Neural cell (in vitro differentiated cells): ENCODE results near the gene SRRM5. TPM values are rescaled to one million over a fixed set of nuclear protein-coding genes. Genes with fewer than 3 reads are reported as not detected.
A peak's percentile ranks its signal among the peaks of the same experiment; 100 is the strongest.
"Not testable (repeated sequence)": the region's sequence is repeated elsewhere in the genome, so short reads cannot be mapped to it uniquely, and the experiment has no call there.

Source experiments
- H2AFZ ChIP-seq: fragments of 200-600, 300-800 bp; sonication (generic), shearing (Covaris generic); 2 replicates; pipeline ENCODE4 v1.6.0; 2014; ENCODE audit warnings: low read depth, mild to moderate bottlenecking, antibody characterized with exemption, low read length, moderate library complexity
- H3F3A ChIP-seq: fragments of 200-600 bp; shearing (Covaris generic); 2 replicates; pipeline ENCODE4 v1.6.1; 2016; ENCODE audit warnings: mild to moderate bottlenecking, moderate library complexity, mixed read lengths, antibody characterized with exemption, low read length; ENCODE audit not compliant: insufficient read depth, poor library complexity, severe bottlenecking
- H3K27ac ChIP-seq: fragments of 200-600, 300-800 bp; sonication (generic), shearing (Covaris generic); 2 replicates; pipeline ENCODE4 v1.5.1; 2014; ENCODE audit warnings: mild to moderate bottlenecking, low read length, moderate library complexity
- H3K27me3 ChIP-seq: fragments of 300-800, 200-600 bp; sonication (generic), shearing (Covaris generic); 2 replicates; pipeline ENCODE4 v1.6.0; 2014; ENCODE audit warnings: mild to moderate bottlenecking, low read depth, low read length, moderate library complexity; ENCODE audit not compliant: insufficient read depth
- H3K36me3 ChIP-seq: fragments of 300-800, 200-600 bp; sonication (generic), shearing (Covaris generic); 2 replicates; pipeline ENCODE4 v1.5.1; 2014; ENCODE audit warnings: mild to moderate bottlenecking, antibody characterized with exemption, low read length, moderate library complexity; ENCODE audit not compliant: insufficient read depth
- H3K4me2 ChIP-seq: fragments of 300-800, 200-600 bp; sonication (generic), shearing (Covaris generic); 2 replicates; pipeline ENCODE4 v1.6.0; 2014; ENCODE audit warnings: mild to moderate bottlenecking, low read length
- H3K4me3 ChIP-seq: fragments of 300-800, 200-600 bp; sonication (generic), shearing (Covaris generic); 2 replicates; pipeline ENCODE4 v1.5.1; 2014; ENCODE audit warnings: mild to moderate bottlenecking, low read length, moderate library complexity
- H3K79me2 ChIP-seq: fragments of 200-600 bp; shearing (Covaris generic); replicated peaks from 2 replicates; pipeline ENCODE4 v1.6.0; 2014; ENCODE audit warnings: mild to moderate bottlenecking, low read length, moderate library complexity; ENCODE audit not compliant: insufficient read depth
- H3K9ac ChIP-seq: fragments of 300-800, 200-600 bp; sonication (generic), shearing (Covaris generic); 2 replicates; pipeline ENCODE4 v1.6.1; 2016; ENCODE audit warnings: mild to moderate bottlenecking, low read length, mixed read lengths
- H3K9me2 ChIP-seq: fragments of 200-600 bp; shearing (Covaris generic); 2 replicates; pipeline ENCODE4 v1.6.1; 2016; ENCODE audit warnings: mild to moderate bottlenecking, low read length, mixed read lengths; ENCODE audit not compliant: insufficient read depth
- H3K9me3 ChIP-seq: fragments of 200-600, 300-800 bp; sonication (generic), shearing (Covaris generic); 2 replicates; pipeline ENCODE4 v1.6.1; 2016; ENCODE audit warnings: mild to moderate bottlenecking, mixed run types, low read length, moderate library complexity, mixed read lengths
- H4K20me1 ChIP-seq: fragments of 200-600 bp; shearing (Covaris generic); 2 replicates; pipeline ENCODE4 v1.6.1; 2016; ENCODE audit warnings: mild to moderate bottlenecking, mixed run types; ENCODE audit not compliant: insufficient read depth
- POLR2AphosphoS5 ChIP-seq: IDR thresholded peaks from 2 replicates; pipeline ENCODE4 v1.6.1; 2012
- polyA plus RNA-seq: library from polyadenylated mRNA; depleted of rRNA; stranded (reverse); fragments of >200 nt; gene quantifications from 2 replicates; pipeline ENCODE4 v1.2.3, GENCODE V29; 2014
- TF ChIP-seq, protein P1 (sequence below): IDR thresholded peaks from 2 replicates; pipeline ENCODE4 v1.6.1; 2012; ENCODE audit warnings: borderline replicate concordance
- TF ChIP-seq, protein P2 (sequence below): fragments of 450-650 bp; IDR thresholded peaks from 2 replicates; pipeline ENCODE4 v1.5.1; 2014; ENCODE audit warnings: antibody characterized with exemption, mild to moderate bottlenecking, moderate library complexity; ENCODE audit not compliant: poor library complexity, severe bottlenecking

SRRM5 gene
- polyA plus RNA-seq, 1 donor from 2014 or later: not detected

DNA sequence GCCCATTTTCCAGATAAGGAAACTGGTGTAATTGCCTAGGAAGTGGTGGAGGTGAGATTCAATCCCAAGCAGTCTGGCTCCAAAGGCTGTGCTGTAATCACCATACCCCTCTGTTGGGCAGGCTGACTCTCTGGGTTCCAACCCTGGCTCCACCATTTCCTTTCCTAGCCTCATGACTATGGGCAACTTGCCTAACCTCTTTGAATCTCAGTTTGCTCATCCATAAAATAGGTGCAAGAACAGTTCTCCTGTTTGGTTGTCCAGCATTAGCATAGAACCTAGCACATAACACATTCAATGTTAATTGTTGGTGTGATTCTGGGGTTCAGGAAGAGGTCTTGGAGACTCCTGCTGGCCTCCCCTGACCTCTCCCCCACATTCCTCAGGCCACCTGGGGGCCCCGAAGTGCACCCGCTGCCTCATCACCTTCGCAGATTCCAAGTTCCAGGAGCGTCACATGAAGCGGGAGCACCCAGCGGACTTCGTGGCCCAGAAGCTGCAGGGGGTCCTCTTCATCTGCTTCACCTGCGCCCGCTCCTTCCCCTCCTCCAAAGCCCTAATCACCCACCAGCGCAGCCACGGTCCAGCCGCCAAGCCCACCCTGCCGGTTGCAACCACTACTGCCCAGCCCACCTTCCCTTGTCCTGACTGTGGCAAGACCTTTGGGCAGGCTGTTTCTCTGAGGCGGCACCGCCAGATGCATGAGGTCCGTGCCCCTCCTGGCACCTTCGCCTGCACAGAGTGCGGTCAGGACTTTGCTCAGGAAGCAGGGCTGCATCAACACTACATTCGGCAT lies 13.2 kb upstream of the SRRM5 start:
- no peaks in the 10 kb centered on the region for H3F3A ChIP-seq
- H3K27ac ChIP-seq: no peak overlapping the region
- H3K27me3 ChIP-seq: no peaks in the 10 kb centered on the region
- H4K20me1 ChIP-seq: peaks cover 4% of the 10 kb centered on the region
- H3K9me2 ChIP-seq: no peaks in the 10 kb centered on the region
- no peak overlapping the region for H3K9ac ChIP-seq
- H3K4me3 ChIP-seq: peak overlapping the region; percentile 99
- TF ChIP-seq, protein P1, sequence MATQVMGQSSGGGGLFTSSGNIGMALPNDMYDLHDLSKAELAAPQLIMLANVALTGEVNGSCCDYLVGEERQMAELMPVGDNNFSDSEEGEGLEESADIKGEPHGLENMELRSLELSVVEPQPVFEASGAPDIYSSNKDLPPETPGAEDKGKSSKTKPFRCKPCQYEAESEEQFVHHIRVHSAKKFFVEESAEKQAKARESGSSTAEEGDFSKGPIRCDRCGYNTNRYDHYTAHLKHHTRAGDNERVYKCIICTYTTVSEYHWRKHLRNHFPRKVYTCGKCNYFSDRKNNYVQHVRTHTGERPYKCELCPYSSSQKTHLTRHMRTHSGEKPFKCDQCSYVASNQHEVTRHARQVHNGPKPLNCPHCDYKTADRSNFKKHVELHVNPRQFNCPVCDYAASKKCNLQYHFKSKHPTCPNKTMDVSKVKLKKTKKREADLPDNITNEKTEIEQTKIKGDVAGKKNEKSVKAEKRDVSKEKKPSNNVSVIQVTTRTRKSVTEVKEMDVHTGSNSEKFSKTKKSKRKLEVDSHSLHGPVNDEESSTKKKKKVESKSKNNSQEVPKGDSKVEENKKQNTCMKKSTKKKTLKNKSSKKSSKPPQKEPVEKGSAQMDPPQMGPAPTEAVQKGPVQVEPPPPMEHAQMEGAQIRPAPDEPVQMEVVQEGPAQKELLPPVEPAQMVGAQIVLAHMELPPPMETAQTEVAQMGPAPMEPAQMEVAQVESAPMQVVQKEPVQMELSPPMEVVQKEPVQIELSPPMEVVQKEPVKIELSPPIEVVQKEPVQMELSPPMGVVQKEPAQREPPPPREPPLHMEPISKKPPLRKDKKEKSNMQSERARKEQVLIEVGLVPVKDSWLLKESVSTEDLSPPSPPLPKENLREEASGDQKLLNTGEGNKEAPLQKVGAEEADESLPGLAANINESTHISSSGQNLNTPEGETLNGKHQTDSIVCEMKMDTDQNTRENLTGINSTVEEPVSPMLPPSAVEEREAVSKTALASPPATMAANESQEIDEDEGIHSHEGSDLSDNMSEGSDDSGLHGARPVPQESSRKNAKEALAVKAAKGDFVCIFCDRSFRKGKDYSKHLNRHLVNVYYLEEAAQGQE: no peak
- no peak for TF ChIP-seq POLR2AphosphoS5
- no peaks in the 10 kb centered on the region for H3K36me3 ChIP-seq
- H3K4me2 ChIP-seq: no peak overlapping the region
- H3K79me2 ChIP-seq: peaks cover 36% of the 10 kb centered on the region
- no peaks in the 10 kb centered on the region for H3K9me3 ChIP-seq
- H2AFZ ChIP-seq: no peak overlapping the region

DNA sequence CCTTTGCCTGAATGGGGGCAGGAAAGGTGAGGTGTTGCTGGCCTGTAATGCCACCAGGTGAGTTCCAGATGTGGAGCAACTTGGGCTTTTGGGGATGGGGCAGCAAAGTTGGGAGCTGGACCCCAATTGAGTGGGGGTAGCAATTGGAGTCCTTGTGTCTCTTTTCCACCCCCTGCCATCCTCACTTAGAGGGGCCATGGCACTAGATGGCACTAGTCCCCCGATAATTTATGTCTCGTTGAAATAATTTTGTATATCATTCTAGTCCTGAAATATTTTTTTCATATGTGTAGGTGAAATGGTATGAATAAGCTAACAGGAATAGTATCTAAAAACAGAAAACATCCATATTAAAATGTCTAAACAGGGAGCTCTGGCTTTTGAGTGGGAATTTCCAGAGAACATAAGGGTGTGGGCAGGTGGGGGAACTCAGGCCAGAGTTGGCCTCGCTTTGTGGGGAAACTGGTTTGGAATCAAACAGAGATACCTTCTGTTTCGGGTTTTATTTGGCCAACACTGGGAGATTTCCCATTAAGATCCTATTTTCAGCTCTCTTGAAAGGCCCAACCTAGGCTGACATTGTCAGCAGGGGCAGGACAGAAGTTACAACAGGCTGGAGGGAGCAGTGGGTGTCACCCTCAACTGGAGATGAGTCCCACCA lies 12.1 kb upstream of the SRRM5 start:
- TF ChIP-seq, protein P2, sequence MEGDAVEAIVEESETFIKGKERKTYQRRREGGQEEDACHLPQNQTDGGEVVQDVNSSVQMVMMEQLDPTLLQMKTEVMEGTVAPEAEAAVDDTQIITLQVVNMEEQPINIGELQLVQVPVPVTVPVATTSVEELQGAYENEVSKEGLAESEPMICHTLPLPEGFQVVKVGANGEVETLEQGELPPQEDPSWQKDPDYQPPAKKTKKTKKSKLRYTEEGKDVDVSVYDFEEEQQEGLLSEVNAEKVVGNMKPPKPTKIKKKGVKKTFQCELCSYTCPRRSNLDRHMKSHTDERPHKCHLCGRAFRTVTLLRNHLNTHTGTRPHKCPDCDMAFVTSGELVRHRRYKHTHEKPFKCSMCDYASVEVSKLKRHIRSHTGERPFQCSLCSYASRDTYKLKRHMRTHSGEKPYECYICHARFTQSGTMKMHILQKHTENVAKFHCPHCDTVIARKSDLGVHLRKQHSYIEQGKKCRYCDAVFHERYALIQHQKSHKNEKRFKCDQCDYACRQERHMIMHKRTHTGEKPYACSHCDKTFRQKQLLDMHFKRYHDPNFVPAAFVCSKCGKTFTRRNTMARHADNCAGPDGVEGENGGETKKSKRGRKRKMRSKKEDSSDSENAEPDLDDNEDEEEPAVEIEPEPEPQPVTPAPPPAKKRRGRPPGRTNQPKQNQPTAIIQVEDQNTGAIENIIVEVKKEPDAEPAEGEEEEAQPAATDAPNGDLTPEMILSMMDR: peak; percentile 22
- TF ChIP-seq, protein P1: no peak
- Histone ChIP-seq H3K9me3 (no peaks in the 10 kb centered on the region), H3K9ac (no peak overlapping the region), H3K27me3 (no peaks in the 10 kb centered on the region), H3K36me3 (no peaks in the 10 kb centered on the region), H3K27ac (no peak overlapping the region), H3K9me2 (no peaks in the 10 kb centered on the region), H4K20me1 (no peaks in the 10 kb centered on the region), H3K4me3 (no peak overlapping the region), H3F3A (no peaks in the 10 kb centered on the region), H3K4me2 (no peak overlapping the region), H2AFZ (no peak overlapping the region), H3K79me2 (peaks cover 25% of the 10 kb centered on the region)

DNA sequence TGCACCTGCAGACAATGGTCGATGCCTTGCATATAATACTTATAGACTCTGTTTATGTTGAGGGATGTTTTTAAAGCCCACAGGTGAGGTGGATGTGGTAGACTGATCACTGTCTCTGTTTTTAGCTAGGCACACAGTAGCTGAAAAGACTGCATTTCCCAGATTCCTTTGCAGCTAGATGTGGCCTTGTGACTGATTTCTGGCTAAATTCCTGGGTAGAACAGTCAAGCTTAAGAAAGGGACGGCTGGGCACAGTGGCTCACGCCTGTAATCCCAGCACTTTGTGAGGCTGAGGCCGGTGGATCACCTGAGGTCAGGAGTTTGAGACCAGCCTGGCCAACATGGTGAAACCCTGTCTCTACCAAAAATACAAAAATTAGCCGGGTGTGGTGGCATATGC lies 11.6 kb upstream of the SRRM5 start:
- not testable (repeated sequence) for H2AFZ ChIP-seq, H4K20me1 ChIP-seq, H3K27ac ChIP-seq, H3K9me2 ChIP-seq, H3K4me2 ChIP-seq, H3K36me3 ChIP-seq, H3K27me3 ChIP-seq, H3K9me3 ChIP-seq, H3F3A ChIP-seq, H3K9ac ChIP-seq, H3K4me3 ChIP-seq
- H3K79me2 ChIP-seq: peaks cover 19% of the 10 kb centered on the region
